ENCODE results near the gene PPM1B.

- TF ChIP-seq CHD7 (IDR thresholded peaks at IDR 0.05; ENCODE audit: insufficient replicate concordance, low read length) (no peak), EZH2 (IDR thresholded peaks at IDR 0.05; ENCODE audit: low read depth, low read length, severe bottlenecking) (no peak), CTCF (IDR thresholded peaks at IDR 0.05; ENCODE audit: control extremely low read depth in 1 of 3, insufficient read depth in 1 of 3, low read depth in 1 of 3, low read length in 3 of 3) (no peak), ATF2 (IDR thresholded peaks at IDR 0.05; ENCODE audit: low read length) (no peak), HDAC2 (IDR thresholded peaks at IDR 0.05; ENCODE audit: borderline replicate concordance in 1 of 2, low read depth in 2 of 2, low read length in 2 of 2) (no peak), CEBPB (IDR thresholded peaks at IDR 0.05; ENCODE audit: low read depth, low read length) (peak; percentile 60; the same call in 1 of the 2 replicates)
Measured at GRCh38 chr2:44170311-44170717, 1.6 kb downstream of the PPM1B start.
